ENCODE measurements around the gene GRIN2C.

DNA sequence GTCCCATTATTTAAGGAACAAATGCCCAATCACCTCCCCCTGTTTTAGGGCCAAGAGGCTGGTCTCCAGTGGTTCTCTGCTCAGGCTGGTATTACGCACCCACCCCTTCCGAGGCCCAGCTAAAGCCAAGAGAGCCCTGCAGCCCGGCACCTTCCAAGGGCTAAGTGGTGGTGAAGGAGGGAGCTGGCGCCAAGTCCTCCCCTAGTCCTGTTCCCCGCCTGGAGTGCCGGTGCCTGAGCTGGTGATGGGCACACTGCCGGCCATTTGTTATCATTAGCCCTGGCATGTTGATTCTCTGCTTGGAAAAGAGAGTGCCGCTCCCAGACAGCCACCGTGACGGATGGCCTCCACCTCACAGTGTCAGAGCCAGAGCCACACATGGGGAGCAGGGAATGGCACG lies 31.9 kb downstream of the GRIN2C start:
- TF ChIP-seq, protein P1, sequence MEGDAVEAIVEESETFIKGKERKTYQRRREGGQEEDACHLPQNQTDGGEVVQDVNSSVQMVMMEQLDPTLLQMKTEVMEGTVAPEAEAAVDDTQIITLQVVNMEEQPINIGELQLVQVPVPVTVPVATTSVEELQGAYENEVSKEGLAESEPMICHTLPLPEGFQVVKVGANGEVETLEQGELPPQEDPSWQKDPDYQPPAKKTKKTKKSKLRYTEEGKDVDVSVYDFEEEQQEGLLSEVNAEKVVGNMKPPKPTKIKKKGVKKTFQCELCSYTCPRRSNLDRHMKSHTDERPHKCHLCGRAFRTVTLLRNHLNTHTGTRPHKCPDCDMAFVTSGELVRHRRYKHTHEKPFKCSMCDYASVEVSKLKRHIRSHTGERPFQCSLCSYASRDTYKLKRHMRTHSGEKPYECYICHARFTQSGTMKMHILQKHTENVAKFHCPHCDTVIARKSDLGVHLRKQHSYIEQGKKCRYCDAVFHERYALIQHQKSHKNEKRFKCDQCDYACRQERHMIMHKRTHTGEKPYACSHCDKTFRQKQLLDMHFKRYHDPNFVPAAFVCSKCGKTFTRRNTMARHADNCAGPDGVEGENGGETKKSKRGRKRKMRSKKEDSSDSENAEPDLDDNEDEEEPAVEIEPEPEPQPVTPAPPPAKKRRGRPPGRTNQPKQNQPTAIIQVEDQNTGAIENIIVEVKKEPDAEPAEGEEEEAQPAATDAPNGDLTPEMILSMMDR (IDR thresholded peaks at IDR 0.05): no peak
- no peak for TF ChIP-seq POLR2A (IDR thresholded peaks at IDR 0.05)
- TF ChIP-seq EP300 (IDR thresholded peaks at IDR 0.05): no peak

Measured in upper lobe of left lung (tissue), 4 donors.